H9 (cell line): Measurements from ENCODE around the gene SP140. TPM values are rescaled to one million over a fixed set of nuclear protein-coding genes. Genes with fewer than 3 reads are reported as not detected.
"Not testable (repeated sequence)": the region's sequence is repeated elsewhere in the genome, so short reads cannot be mapped to it uniquely, and the experiment has no call there.

Experiments used
- DNase-seq: peaks from one replicate; pipeline ENCODE4 v3.0.0-alpha.2; 2017
- H2AFZ ChIP-seq: one replicate; pipeline ENCODE4 v1.6.1; 2013; ENCODE audit warnings: mild to moderate bottlenecking, low read length, control low read depth, moderate library complexity
- H2AK5ac ChIP-seq: 2 replicates; pipeline ENCODE4 v1.6.1; 2013; ENCODE audit warnings: low read length, control low read depth, mixed read lengths; ENCODE audit not compliant: insufficient read length
- H2BK120ac ChIP-seq: one replicate; pipeline ENCODE4 v1.6.1; 2013; ENCODE audit warnings: low read depth, mild to moderate bottlenecking, low read length, control low read depth, inconsistent platforms; ENCODE audit not compliant: poor library complexity, severe bottlenecking
- H2BK12ac ChIP-seq: 2 replicates; pipeline ENCODE4 v1.6.1; 2013; ENCODE audit warnings: low read length, control low read depth, mixed read lengths, low read depth; ENCODE audit not compliant: insufficient read length
- H2BK15ac ChIP-seq: 2 replicates; pipeline ENCODE4 v1.6.1; 2013; ENCODE audit warnings: low read depth, low read length, control low read depth
- H2BK20ac ChIP-seq: one replicate; pipeline ENCODE4 v1.6.1; 2013; ENCODE audit warnings: low read depth, mild to moderate bottlenecking, low read length, control low read depth, inconsistent platforms; ENCODE audit not compliant: poor library complexity, severe bottlenecking
- H2BK5ac ChIP-seq: 2 replicates; pipeline ENCODE4 v1.6.1; 2013; ENCODE audit warnings: low read length, control low read depth, mixed read lengths; ENCODE audit not compliant: insufficient read length
- H3K14ac ChIP-seq: 2 replicates; pipeline ENCODE4 v1.6.1; 2013; ENCODE audit warnings: low read length, control low read depth; ENCODE audit not compliant: insufficient read depth
- H3K18ac ChIP-seq: 2 replicates; pipeline ENCODE4 v1.6.1; 2013; ENCODE audit warnings: low read depth, mild to moderate bottlenecking, mixed read lengths, low read length, control low read depth; ENCODE audit not compliant: insufficient read length
- H3K23ac ChIP-seq: 2 replicates; pipeline ENCODE4 v1.6.1; 2013; ENCODE audit warnings: low read length, control low read depth, mixed read lengths, low read depth; ENCODE audit not compliant: insufficient read length
- H3K23me2 ChIP-seq: 2 replicates; pipeline ENCODE4 v1.6.1; 2013; ENCODE audit warnings: low read depth, mild to moderate bottlenecking, mixed read lengths, low read length, control low read depth; ENCODE audit not compliant: insufficient read length, poor library complexity, severe bottlenecking
- H3K27ac ChIP-seq: 2 replicates; pipeline ENCODE4 v1.5.1; 2013; ENCODE audit warnings: low read length, control low read depth, mixed read lengths, low read depth; ENCODE audit not compliant: insufficient read length
- H3K27me3 ChIP-seq: 2 replicates; pipeline ENCODE4 v1.6.1; 2013; ENCODE audit warnings: low read length, control low read depth, inconsistent platforms; ENCODE audit not compliant: insufficient read depth
- H3K4ac ChIP-seq: 2 replicates; pipeline ENCODE4 v1.6.1; 2013; ENCODE audit warnings: low read depth, mild to moderate bottlenecking, control low read depth, inconsistent platforms, low read length, moderate library complexity
- H3K4me1 ChIP-seq: 2 replicates; pipeline ENCODE4 v1.6.1; 2013; ENCODE audit warnings: low read length, control low read depth, inconsistent platforms; ENCODE audit not compliant: insufficient read depth
- H3K4me2 ChIP-seq: 2 replicates; pipeline ENCODE4 v1.6.1; 2013; ENCODE audit warnings: low read length, control low read depth, mixed read lengths; ENCODE audit not compliant: insufficient read length, insufficient read depth
- H3K56ac ChIP-seq: 2 replicates; pipeline ENCODE4 v1.6.1; 2013; ENCODE audit warnings: low read depth, mild to moderate bottlenecking, mixed read lengths, low read length, control low read depth; ENCODE audit not compliant: insufficient read length
- H3K79me1 ChIP-seq: 2 replicates; pipeline ENCODE4 v1.6.1; 2013; ENCODE audit warnings: low read depth, mild to moderate bottlenecking, moderate library complexity, low read length, control low read depth, inconsistent platforms; ENCODE audit not compliant: insufficient read depth, poor library complexity, severe bottlenecking
- H3K79me2 ChIP-seq: 2 replicates; pipeline ENCODE4 v1.6.1; 2013; ENCODE audit warnings: low read length, control low read depth, inconsistent platforms; ENCODE audit not compliant: insufficient read depth
- H3K9ac ChIP-seq: 2 replicates; pipeline ENCODE4 v1.6.1; 2013; ENCODE audit warnings: low read length, control low read depth, mixed read lengths; ENCODE audit not compliant: insufficient read length; ENCODE audit errors: extremely low read depth
- H3K9me3 ChIP-seq: one replicate; pipeline ENCODE4 v1.6.1; 2013; ENCODE audit warnings: low read depth, low read length, inconsistent platforms; ENCODE audit not compliant: control insufficient read depth
- H3T11ph ChIP-seq: one replicate; pipeline ENCODE4 v1.6.1; 2013; ENCODE audit warnings: mild to moderate bottlenecking, low read length, control low read depth, inconsistent platforms
- H4K20me1 ChIP-seq: one replicate; pipeline ENCODE4 v1.6.1; 2013; ENCODE audit not compliant: control insufficient read depth, insufficient read length, insufficient read depth
- H4K5ac ChIP-seq: 2 replicates; pipeline ENCODE4 v1.6.1; 2013; ENCODE audit warnings: low read depth, mild to moderate bottlenecking, mixed read lengths, low read length, control low read depth; ENCODE audit not compliant: insufficient read length
- H4K8ac ChIP-seq: replicated peaks from 2 replicates; pipeline ENCODE4 v1.6.1; 2013; ENCODE audit warnings: low read length, control low read depth, mixed read lengths, low read depth; ENCODE audit not compliant: insufficient read length
- H4K91ac ChIP-seq: 2 replicates; pipeline ENCODE4 v1.6.1; 2013; ENCODE audit warnings: low read depth, mild to moderate bottlenecking, moderate library complexity, mixed read lengths, low read length, control low read depth; ENCODE audit not compliant: insufficient read length
- H3K27ac Mint-ChIP-seq, 3 experiments: 2 replicates in 2 of 3; 3 replicates in 1 of 3; pipeline ENCODE4 v1.8.0; 2020 to 2021; ENCODE audit warnings: mixed read lengths in 3 of 3, mild to moderate bottlenecking in 1 of 3, moderate library complexity in 1 of 3
- H3K27me3 Mint-ChIP-seq: 2 replicates; pipeline ENCODE4 v1.8.0; 2021; ENCODE audit warnings: low read depth, mild to moderate bottlenecking, moderate library complexity, mixed read lengths
- H3K36me3 Mint-ChIP-seq, 3 experiments: 2 replicates in 2 of 3; 3 replicates in 1 of 3; pipeline ENCODE4 v1.8.0; 2020 to 2021; ENCODE audit warnings: low read depth in 3 of 3, mixed read lengths in 3 of 3; ENCODE audit not compliant: insufficient read depth in 1 of 3
- H3K4me1 Mint-ChIP-seq, 2 experiments: 2 replicates each; pipeline ENCODE4 v1.8.0; 2020; ENCODE audit warnings: mixed read lengths in 2 of 2
- H3K4me3 Mint-ChIP-seq, 2 experiments: 2 replicates in 1 of 2; 3 replicates in 1 of 2; pipeline ENCODE4 v1.8.0; 2020 to 2021; ENCODE audit warnings: mild to moderate bottlenecking in 2 of 2, mixed read lengths in 2 of 2, moderate library complexity in 1 of 2
- H3K9me3 Mint-ChIP-seq, 2 experiments: 2 replicates in 1 of 2; 3 replicates in 1 of 2; pipeline ENCODE4 v1.8.0; 2020; ENCODE audit warnings: mild to moderate bottlenecking in 2 of 2, mixed read lengths in 2 of 2, moderate library complexity in 1 of 2
- WGBS: extraction: QIAGEN DNeasy Blood & Tissue Kit; methylation state at CpG from one replicate; pipeline ENCODE4 v1.1.7; 2013; ENCODE audit warnings: missing lambda C conversion rate, low lambda C conversion rate, mixed read lengths; ENCODE audit not compliant: insufficient read length; ENCODE audit errors: extremely low coverage; 5-methylcytosine and 5-hydroxymethylcytosine counted together
- total RNA-seq: library from RNA; stranded (reverse); gene quantifications from 2 replicates; pipeline ENCODE4 v1.2.1, GENCODE V29; 2021
- TF ChIP-seq, protein P1 (sequence below): fragments of 200-600 bp; sonication (generic); conservative IDR thresholded peaks from 3 replicates; pipeline ENCODE4 v1.8.0; 2021; ENCODE audit warnings: antibody characterized with exemption, mild to moderate bottlenecking

The SP140 gene
- total RNA-seq, 1 experiment from 2014 or later, result 0.31 TPM

DNA sequence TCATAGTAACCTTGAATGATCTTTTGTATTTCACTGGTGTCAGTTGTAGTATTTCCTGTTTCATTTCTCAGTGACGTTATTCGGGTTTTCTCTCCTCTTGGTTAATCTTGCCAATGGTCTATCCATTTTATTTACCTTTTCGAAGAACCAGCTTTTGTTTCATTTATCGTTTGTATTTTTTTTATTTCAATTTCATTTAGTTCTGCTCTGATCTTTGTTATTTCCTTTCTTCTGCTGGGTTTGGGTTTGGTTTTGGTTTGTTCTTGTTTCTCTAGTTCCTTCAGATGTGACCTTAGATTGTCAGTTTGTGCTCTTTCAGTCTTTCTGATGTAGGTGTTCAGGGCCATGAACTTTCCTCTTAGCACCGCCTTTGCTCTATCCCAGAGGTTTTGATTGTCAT, 36.7 kb downstream of the SP140 start:
- Histone ChIP-seq H3K9me3 (no peaks in the 10 kb centered on the region), H2BK120ac (no peak overlapping the region), H2AK5ac (no peak overlapping the region), H2BK12ac (no peak overlapping the region), H3K4me1 (no peaks in the 10 kb centered on the region), H3K4ac (no peak overlapping the region), H2BK20ac (no peak overlapping the region), H3K56ac (no peak overlapping the region), H3K23me2 (no peaks in the 10 kb centered on the region), H3K9ac (no peak overlapping the region), H3K14ac (no peak overlapping the region), H3K23ac (no peak overlapping the region), H3K27me3 (no peaks in the 10 kb centered on the region), H3T11ph (no peak overlapping the region), H4K8ac (no peak overlapping the region), H3K79me2 (no peaks in the 10 kb centered on the region), H4K5ac (no peak overlapping the region), H3K79me1 (no peaks in the 10 kb centered on the region), H4K20me1 (no peaks in the 10 kb centered on the region), H3K4me2 (no peak overlapping the region), H4K91ac (no peak overlapping the region), H2BK5ac (no peak overlapping the region), H3K18ac (no peak overlapping the region), H3K27ac (no peak overlapping the region), H2AFZ (no peak overlapping the region), H2BK15ac (no peak overlapping the region)
- DNase-seq, result no peak
- Mint-ChIP-seq H3K27ac (no peak overlapping the region), H3K9me3 (peaks cover 5 to 8% of the 10 kb centered on the region in 2 experiments; a peak in 4 of 5 replicates), H3K27me3 (no peaks in the 10 kb centered on the region), H3K4me3 (no peak overlapping the region), H3K4me1 (peaks cover 8 to 10% of the 10 kb centered on the region in 2 experiments; a peak in 3 of 4 replicates), H3K36me3 (peaks cover 0 to 6% (median 0%) of the 10 kb centered on the region in 3 experiments; a peak in 2 of 7 replicates)
- no CpG with 5 or more reads among the region's 5 CpGs for WGBS
- TF ChIP-seq, protein P1, sequence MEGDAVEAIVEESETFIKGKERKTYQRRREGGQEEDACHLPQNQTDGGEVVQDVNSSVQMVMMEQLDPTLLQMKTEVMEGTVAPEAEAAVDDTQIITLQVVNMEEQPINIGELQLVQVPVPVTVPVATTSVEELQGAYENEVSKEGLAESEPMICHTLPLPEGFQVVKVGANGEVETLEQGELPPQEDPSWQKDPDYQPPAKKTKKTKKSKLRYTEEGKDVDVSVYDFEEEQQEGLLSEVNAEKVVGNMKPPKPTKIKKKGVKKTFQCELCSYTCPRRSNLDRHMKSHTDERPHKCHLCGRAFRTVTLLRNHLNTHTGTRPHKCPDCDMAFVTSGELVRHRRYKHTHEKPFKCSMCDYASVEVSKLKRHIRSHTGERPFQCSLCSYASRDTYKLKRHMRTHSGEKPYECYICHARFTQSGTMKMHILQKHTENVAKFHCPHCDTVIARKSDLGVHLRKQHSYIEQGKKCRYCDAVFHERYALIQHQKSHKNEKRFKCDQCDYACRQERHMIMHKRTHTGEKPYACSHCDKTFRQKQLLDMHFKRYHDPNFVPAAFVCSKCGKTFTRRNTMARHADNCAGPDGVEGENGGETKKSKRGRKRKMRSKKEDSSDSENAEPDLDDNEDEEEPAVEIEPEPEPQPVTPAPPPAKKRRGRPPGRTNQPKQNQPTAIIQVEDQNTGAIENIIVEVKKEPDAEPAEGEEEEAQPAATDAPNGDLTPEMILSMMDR, result no peak

DNA sequence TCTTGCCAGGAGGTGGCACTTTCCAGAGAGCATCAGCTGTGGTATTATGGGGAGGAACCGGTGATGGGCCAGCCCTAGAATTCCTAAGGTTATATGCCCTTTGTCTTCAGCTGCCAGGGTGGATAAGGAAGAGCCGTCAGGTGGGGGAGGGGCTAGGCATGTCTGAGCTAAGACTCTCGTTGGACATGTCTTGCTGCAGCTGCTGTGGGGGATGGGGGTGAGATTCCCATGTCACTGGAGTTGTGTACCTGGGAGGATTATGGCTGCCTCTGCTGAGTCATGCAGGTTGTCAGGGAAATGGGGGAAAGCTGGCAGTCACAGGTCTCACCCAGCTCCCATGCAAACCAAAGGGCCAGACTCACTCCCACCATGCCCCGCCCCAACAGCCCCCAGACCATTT, 39.4 kb downstream of the SP140 start:
- H2AFZ ChIP-seq, H2BK120ac ChIP-seq, H4K5ac ChIP-seq, H2BK20ac ChIP-seq, H2BK15ac ChIP-seq, H2AK5ac ChIP-seq, H3K9me3 ChIP-seq, H3K4me1 ChIP-seq, H3K23me2 ChIP-seq, H3K27me3 ChIP-seq, H3K36me3 Mint-ChIP-seq, H4K91ac ChIP-seq, H3K27ac ChIP-seq, H3K23ac ChIP-seq, H3K14ac ChIP-seq, H3K4me2 ChIP-seq, H3K4ac ChIP-seq, H3K18ac ChIP-seq, H4K20me1 ChIP-seq, H3K79me2 ChIP-seq, H3K4me3 Mint-ChIP-seq, H4K8ac ChIP-seq, H3K56ac ChIP-seq, H3K9me3 Mint-ChIP-seq, H3K9ac ChIP-seq, H3T11ph ChIP-seq, H2BK5ac ChIP-seq, H3K79me1 ChIP-seq, H3K27me3 Mint-ChIP-seq, H2BK12ac ChIP-seq: not testable (repeated sequence)
- peak overlapping the region in 1 of 3 experiments; percentile 81; a peak in 1 of 7 replicates for H3K27ac Mint-ChIP-seq
- peaks cover 8 to 10% of the 10 kb centered on the region in 2 experiments; a peak in 3 of 4 replicates for H3K4me1 Mint-ChIP-seq
- no CpG with 5 or more reads among the region's 4 CpGs for WGBS
- peak; percentile 32 for DNase-seq
